ENCODE results near the gene PARP15. TPM values are rescaled to one million over a fixed set of nuclear protein-coding genes. Genes with fewer than 3 reads are reported as not detected.
"Not testable (repeated sequence)": the region's sequence is repeated elsewhere in the genome, so short reads cannot be mapped to it uniquely, and the experiment has no call there.

PARP15 gene
- total RNA-seq, 1 donor from 2014 or later, result 12.1 TPM

- Mint-ChIP-seq H3K27me3 (no peaks in the 10 kb centered on the region), H3K4me3 (no peak overlapping the region), H3K4me1 (peaks cover 58% of the 10 kb centered on the region), H3K27ac (no peak overlapping the region), H3K9me3 (no peaks in the 10 kb centered on the region), H3K36me3 (ENCODE audit: low read depth) (peaks cover 62% of the 10 kb centered on the region)
- no peak for DNase-seq
- intact Hi-C loops (cut with micrococcal nuclease), result no loop called here
Observed at GRCh38 chr3:122558605-122559004, 18.8 kb upstream of the PARP15 start.

GRCh38 chr3:122559906-122560305, 17.5 kb upstream of the PARP15 start:
- Mint-ChIP-seq H3K27me3 (no peaks in the 10 kb centered on the region), H3K27ac (peak overlapping the region; percentile 63), H3K4me1 (peaks cover 57% of the 10 kb centered on the region), H3K36me3 (ENCODE audit: low read depth) (peaks cover 60% of the 10 kb centered on the region), H3K9me3 (no peaks in the 10 kb centered on the region), H3K4me3 (peak overlapping the region; percentile 49)
- intact Hi-C loops (cut with micrococcal nuclease), result loop anchor here (1.0 to 5.0 kb wide), 2 partner anchors 119 to 237 kb away; partner anchors contain the start of gene SLC49A4
- no peak for DNase-seq

GRCh38 chr3:122560680-122561079, 16.8 kb upstream of the PARP15 start:
- Mint-ChIP-seq H3K27ac (peak overlapping the region; percentile 87), H3K27me3 (no peaks in the 10 kb centered on the region), H3K4me3 (peak overlapping the region; percentile 61), H3K4me1 (peaks cover 54% of the 10 kb centered on the region), H3K9me3 (no peaks in the 10 kb centered on the region), H3K36me3 (ENCODE audit: low read depth) (peaks cover 57% of the 10 kb centered on the region)
- intact Hi-C loops (cut with micrococcal nuclease), result loop anchor here (1.0 to 5.0 kb wide), 2 partner anchors 119 to 237 kb away; partner anchors contain the start of gene SLC49A4
- peak; percentile 91 for DNase-seq

- peaks cover 65% of the 10 kb centered on the region for H3K4me1 Mint-ChIP-seq
- H3K27me3 Mint-ChIP-seq, result no peaks in the 10 kb centered on the region
- H3K27ac Mint-ChIP-seq, result peak overlapping the region; percentile 98
- peak overlapping the region; percentile 95 for H3K4me3 Mint-ChIP-seq
- peak; percentile 65 for DNase-seq
- no peaks in the 10 kb centered on the region for H3K9me3 Mint-ChIP-seq
- intact Hi-C loops (cut with micrococcal nuclease), result loop anchor here (5.0 kb wide), 1 partner anchor 234 kb away; the partner anchor contains the start of gene SLC49A4
- H3K36me3 Mint-ChIP-seq (ENCODE audit: low read depth), result peaks cover 56% of the 10 kb centered on the region
Observed at GRCh38 chr3:122562923-122563716, 14.3 kb upstream of the PARP15 start.

GRCh38 chr3:122563717-122564025, 13.8 kb upstream of the PARP15 start:
- Mint-ChIP-seq H3K27me3 (no peaks in the 10 kb centered on the region), H3K4me3 (peak overlapping the region; percentile 95), H3K36me3 (ENCODE audit: low read depth) (peaks cover 59% of the 10 kb centered on the region), H3K27ac (peak overlapping the region; percentile 98), H3K4me1 (peaks cover 70% of the 10 kb centered on the region), H3K9me3 (no peaks in the 10 kb centered on the region)
- intact Hi-C loops (cut with micrococcal nuclease), result loop anchor here (1.0 to 5.0 kb wide), 6 partner anchors 13 to 234 kb away; partner anchors contain the start of genes FAM162A and SLC49A4
- peak; percentile 78 for DNase-seq

- Mint-ChIP-seq H3K27ac (peak within 1 kb of the TSS; percentile 98), H3K4me3 (peak within 1 kb of the TSS; percentile 95), H3K4me1 (peaks cover 71% of the 10 kb centered on the region), H3K9me3 (no peaks in the 10 kb centered on the region), H3K36me3 (ENCODE audit: low read depth) (peaks cover 60% of the 10 kb centered on the region), H3K27me3 (no peaks in the 10 kb centered on the region)
- intact Hi-C loops (cut with micrococcal nuclease), result loop anchor here (1.0 to 5.0 kb wide), 6 partner anchors 12 to 233 kb away; partner anchors contain the start of genes FAM162A and SLC49A4
- peak; percentile 97 for DNase-seq
Observed at GRCh38 chr3:122564155-122564912, 13.1 kb upstream of the PARP15 start, which contains the start of the genes DTX3L and PARP9. TSS of gene DTX3L (plus strand) at chr3:122564338. CDS start at chr3:122564427, 89 bp downstream. TSS of gene PARP9 (minus strand) at chr3:122564300. CDS start at chr3:122559620, 4,680 bp downstream.

- Mint-ChIP-seq H3K4me1 (peaks cover 67% of the 10 kb centered on the region), H3K4me3 (peak overlapping the region; percentile 55), H3K36me3 (ENCODE audit: low read depth) (peaks cover 75% of the 10 kb centered on the region), H3K27ac (peak overlapping the region; percentile 77)
- H3K9me3 Mint-ChIP-seq; H3K27me3 Mint-ChIP-seq; DNase-seq; intact Hi-C loops (cut with micrococcal nuclease): not testable (repeated sequence)
Observed at GRCh38 chr3:122568131-122568530, 9.3 kb upstream of the PARP15 start.

GRCh38 chr3:122568755-122569154, 8.7 kb upstream of the PARP15 start:
- Mint-ChIP-seq H3K9me3 (no peaks in the 10 kb centered on the region), H3K27me3 (no peaks in the 10 kb centered on the region), H3K36me3 (ENCODE audit: low read depth) (peaks cover 77% of the 10 kb centered on the region), H3K4me1 (peaks cover 68% of the 10 kb centered on the region), H3K27ac (peak overlapping the region; percentile 77), H3K4me3 (peak overlapping the region; percentile 55)
- intact Hi-C loops (cut with micrococcal nuclease), result no loop called here
- DNase-seq, result no peak

GRCh38 chr3:122572940-122573412, 4.5 kb upstream of the PARP15 start:
- DNase-seq, result peak; percentile 71
- Mint-ChIP-seq H3K4me1 (peaks cover 71% of the 10 kb centered on the region), H3K9me3 (no peaks in the 10 kb centered on the region), H3K27ac (peak overlapping the region; percentile 83), H3K27me3 (no peaks in the 10 kb centered on the region), H3K4me3 (peak overlapping the region; percentile 5), H3K36me3 (ENCODE audit: low read depth) (peaks cover 66% of the 10 kb centered on the region)
- intact Hi-C loops (cut with micrococcal nuclease), result no loop called here

- peak overlapping the region; percentile 70 for H3K27ac Mint-ChIP-seq
- peak overlapping the region; percentile 1 for H3K4me3 Mint-ChIP-seq
- peak; percentile 67 for DNase-seq
- intact Hi-C loops (cut with micrococcal nuclease), result loop anchor here (1.0 to 5.0 kb wide), 7 partner anchors 12 to 103 kb away; partner anchors contain the start of genes DTX3L and PARP9
- H3K36me3 Mint-ChIP-seq (ENCODE audit: low read depth), result peaks cover 49% of the 10 kb centered on the region
- peaks cover 58% of the 10 kb centered on the region for H3K4me1 Mint-ChIP-seq
- no peaks in the 10 kb centered on the region for H3K27me3 Mint-ChIP-seq
- peaks cover 3% of the 10 kb centered on the region for H3K9me3 Mint-ChIP-seq
Observed at GRCh38 chr3:122576174-122576940, 1.1 kb upstream of the PARP15 start.

- Mint-ChIP-seq H3K4me3 (peak overlapping the region; percentile 89), H3K4me1 (peaks cover 48% of the 10 kb centered on the region), H3K27me3 (no peaks in the 10 kb centered on the region), H3K36me3 (ENCODE audit: low read depth) (peaks cover 48% of the 10 kb centered on the region), H3K9me3 (peaks cover 15% of the 10 kb centered on the region), H3K27ac (peak overlapping the region; percentile 98)
- no peak for DNase-seq
- intact Hi-C loops (cut with micrococcal nuclease), result loop anchor here (5.0 kb wide), 1 partner anchor 46 kb away; no protein-coding TSS in a partner anchor
Observed at GRCh38 chr3:122578069-122578740, 755 bp downstream of the PARP15 start.

- no peak overlapping the region for H3K27ac Mint-ChIP-seq
Observed at GRCh38 chr3:122580470-122580869, 3.0 kb downstream of the PARP15 start.

More at GRCh38 chr3:122580470-122580869, 3.0 kb downstream of the PARP15 start:
- H3K4me3 Mint-ChIP-seq, result no peak overlapping the region
- DNase-seq, result no peak
- H3K9me3 Mint-ChIP-seq, result peaks cover 21% of the 10 kb centered on the region
- H3K4me1 Mint-ChIP-seq, result peaks cover 39% of the 10 kb centered on the region
- no peaks in the 10 kb centered on the region for H3K27me3 Mint-ChIP-seq
- intact Hi-C loops (cut with micrococcal nuclease), result no loop called here
- H3K36me3 Mint-ChIP-seq (ENCODE audit: low read depth), result peaks cover 47% of the 10 kb centered on the region

Measured in activated CD4-positive, alpha-beta T cell treated with anti-CD3 and anti-CD28 coated beads, Interleukin-2, amount 10 ng/mL, durations not matched to agents 24 days and 14 days (primary cell).